Ovary (tissue), 3 donors: ENCODE data around the gene ANGPTL2.

ENCODE experiments used
- CTCF ChIP-seq, 3 donors: fragments of 450-650 bp in 2 of 3; fragments of 200-600 bp in 1 of 3; IDR thresholded peaks; one replicate each; pipeline versions ENCODE4 v1.5.1 to v1.8.0; 2016 to 2022; ENCODE audit warnings: antibody characterized with exemption in 3 of 3, mild to moderate bottlenecking in 1 of 3
- EP300 ChIP-seq: sonication (generic); formaldehyde crosslinking; IDR thresholded peaks from one replicate; pipeline ENCODE4 v1.6.1; 2017; ENCODE audit warnings: antibody characterized with exemption
- POLR2A ChIP-seq: fragments of 450-650 bp; IDR thresholded peaks from one replicate; pipeline ENCODE4 v1.6.1; 2017; ENCODE audit warnings: antibody characterized with exemption, mild to moderate bottlenecking, moderate library complexity
- donor health status: DM: no; HTN: no; CAD: no.

- TF ChIP-seq CTCF (IDR thresholded peaks at IDR 0.05) (no peak), EP300 (no peak), POLR2A (no peak)
Observed at GRCh38 chr9:127085186-127085585, 37.2 kb downstream of the ANGPTL2 start.
